Thyroid gland (tissue), 4 donors: ENCODE data around the gene GRB10.
A peak's percentile ranks its signal among the peaks of the same experiment; 100 is the strongest.

Experiments used
- CTCF ChIP-seq, 6 experiments: fragments of 200-600 bp in 3 of 6; fragments of 450-650 bp in 3 of 6; sonication (generic) in 3 of 6; IDR thresholded peaks; one replicate each; pipeline ENCODE4 v1.5.1; 2016 to 2019; ENCODE audit warnings: antibody characterized with exemption in 6 of 6, mild to moderate bottlenecking in 2 of 6, inconsistent platforms in 1 of 6, moderate library complexity in 1 of 6
- POLR2A ChIP-seq, 2 donors: fragments of 450-650 bp; IDR thresholded peaks; one replicate each; pipeline ENCODE4 v1.6.1; 2017; ENCODE audit warnings: antibody characterized with exemption in 2 of 2, mild to moderate bottlenecking in 2 of 2, moderate library complexity in 1 of 2

- TF ChIP-seq CTCF (IDR thresholded peaks at IDR 0.05) (peak in 3 of 6 experiments; percentile 32 to 50 (median 37)), POLR2A (IDR thresholded peaks at IDR 0.05) (no peak)
Measured at GRCh38 chr7:50679218-50680007, 103.3 kb downstream of the GRB10 start.
